DND-41 (cell line): Measurements from ENCODE around the gene GREB1L.
A peak's percentile ranks its signal among the peaks of the same experiment; 100 is the strongest.
"Not testable (repeated sequence)": the region's sequence is repeated elsewhere in the genome, so short reads cannot be mapped to it uniquely, and the experiment has no call there.

Experiments used
- ATAC-seq: fragments of 200-7000 bp; cut with Tn5 transposase; 3 replicates; pipeline ENCODE4 v1.9.1; 2021; ENCODE audit warnings: low read depth; ENCODE audit not compliant: insufficient read depth
- DNase-seq: peaks from one replicate; pipeline ENCODE4 v3.0.0-alpha.2; 2020
- H2AFZ ChIP-seq: 2 replicates; pipeline ENCODE4 v1.6.0; 2012; ENCODE audit warnings: low read depth, low read length
- H3K27ac ChIP-seq: 2 replicates; pipeline ENCODE4 v1.5.1; 2012; ENCODE audit warnings: low read length, inconsistent platforms
- H3K27me3 ChIP-seq: fragments of 200-600 bp; sonication (generic); 2 replicates; pipeline ENCODE4 v1.6.0; 2012; ENCODE audit warnings: low read length, mild to moderate bottlenecking, inconsistent platforms; ENCODE audit not compliant: insufficient read depth, poor library complexity
- H3K36me3 ChIP-seq: 2 replicates; pipeline ENCODE4 v1.5.1; 2012; ENCODE audit warnings: low read length, inconsistent platforms; ENCODE audit not compliant: insufficient read depth
- H3K4me1 ChIP-seq: 2 replicates; pipeline ENCODE4 v1.5.1; 2012; ENCODE audit warnings: mild to moderate bottlenecking, low read length; ENCODE audit not compliant: insufficient read depth
- H3K4me2 ChIP-seq: 2 replicates; pipeline ENCODE4 v1.6.0; 2012; ENCODE audit warnings: mild to moderate bottlenecking, moderate library complexity, low read length, inconsistent platforms; ENCODE audit not compliant: insufficient read depth
- H3K4me3 ChIP-seq, 2 experiments: fragments of 200-600 bp in 1 of 2; shearing (Covaris generic) in 1 of 2; 2 replicates each; pipeline ENCODE4 v1.5.1; 2012 to 2016; ENCODE audit warnings: inconsistent platforms in 2 of 2, low read length in 2 of 2, mild to moderate bottlenecking in 2 of 2, low read depth in 1 of 2, moderate library complexity in 1 of 2
- H3K79me2 ChIP-seq: 2 replicates; pipeline ENCODE4 v1.6.0; 2012; ENCODE audit warnings: low read length, inconsistent platforms; ENCODE audit not compliant: insufficient read depth
- H3K9ac ChIP-seq: 2 replicates; pipeline ENCODE4 v1.6.0; 2012; ENCODE audit warnings: low read depth, mild to moderate bottlenecking, inconsistent platforms, low read length, moderate library complexity
- H3K9me3 ChIP-seq: 2 replicates; pipeline ENCODE4 v1.5.1; 2012; ENCODE audit warnings: low read length, moderate library complexity, mild to moderate bottlenecking, inconsistent platforms; ENCODE audit not compliant: insufficient read depth, severe bottlenecking
- H4K20me1 ChIP-seq: 2 replicates; pipeline ENCODE4 v1.6.0; 2012; ENCODE audit warnings: low read length; ENCODE audit not compliant: insufficient read depth
- CTCF ChIP-seq: IDR thresholded peaks from 2 replicates; pipeline ENCODE4 v1.5.1; 2012; ENCODE audit warnings: borderline replicate concordance, low read length, moderate library complexity, mild to moderate bottlenecking; ENCODE audit not compliant: poor library complexity, severe bottlenecking; ENCODE audit errors: extremely low read depth
- EZH2 ChIP-seq: IDR thresholded peaks from 3 replicates; pipeline ENCODE4 v1.6.1; 2012; ENCODE audit warnings: borderline replicate concordance, low read depth, mild to moderate bottlenecking, moderate library complexity, low read length, inconsistent platforms; ENCODE audit not compliant: severe bottlenecking

The GREB1L gene

GRCh38 chr18:21272016-21272579 is 30.1 kb downstream of the GREB1L start:
- peak; percentile 87 for ATAC-seq
- TF ChIP-seq EZH2 (no peak), CTCF (no peak)
- H4K20me1 ChIP-seq = no peaks in the 10 kb centered on the region
- H3K4me2 ChIP-seq = peak overlapping the region; percentile 15; the same call in 1 of the 2 replicates
- H3K27me3 ChIP-seq = no peaks in the 10 kb centered on the region
- no peaks in the 10 kb centered on the region for H3K36me3 ChIP-seq
- peak; percentile 37 for DNase-seq
- peaks cover 7% of the 10 kb centered on the region; the same call in 1 of the 2 replicates for H3K4me1 ChIP-seq
- no peaks in the 10 kb centered on the region for H3K79me2 ChIP-seq
- H2AFZ ChIP-seq = peak overlapping the region; percentile 25; the same call in 1 of the 2 replicates
- no peak overlapping the region for H3K27ac ChIP-seq
- no peak overlapping the region for H3K9ac ChIP-seq
- H3K4me3 ChIP-seq = no peak overlapping the region
- H3K9me3 ChIP-seq = no peaks in the 10 kb centered on the region

GRCh38 chr18:21273568-21273967 is 31.5 kb downstream of the GREB1L start:
- no peaks in the 10 kb centered on the region for H4K20me1 ChIP-seq
- H3K9ac ChIP-seq = no peak overlapping the region
- H3K4me2 ChIP-seq = no peak overlapping the region
- no peaks in the 10 kb centered on the region for H3K27me3 ChIP-seq
- TF ChIP-seq EZH2 (no peak), CTCF (no peak)
- peaks cover 7% of the 10 kb centered on the region; the same call in 1 of the 2 replicates for H3K4me1 ChIP-seq
- ATAC-seq (no peak), DNase-seq (no peak)
- H2AFZ ChIP-seq = no peak overlapping the region
- no peak overlapping the region for H3K4me3 ChIP-seq
- no peak overlapping the region for H3K27ac ChIP-seq
- H3K79me2 ChIP-seq = no peaks in the 10 kb centered on the region
- no peaks in the 10 kb centered on the region for H3K36me3 ChIP-seq
- no peaks in the 10 kb centered on the region for H3K9me3 ChIP-seq

GRCh38 chr18:21275645-21276044 is 33.6 kb downstream of the GREB1L start:
- H3K27ac ChIP-seq = no peak overlapping the region
- H3K4me1 ChIP-seq = peaks cover 7% of the 10 kb centered on the region; the same call in 1 of the 2 replicates
- TF ChIP-seq CTCF (no peak), EZH2 (no peak)
- H3K4me2 ChIP-seq = no peak overlapping the region
- no peaks in the 10 kb centered on the region for H3K79me2 ChIP-seq
- H3K9me3 ChIP-seq = no peaks in the 10 kb centered on the region
- DNase-seq (no peak), ATAC-seq (no peak)
- no peaks in the 10 kb centered on the region for H3K27me3 ChIP-seq
- H3K36me3 ChIP-seq = no peaks in the 10 kb centered on the region
- H3K9ac ChIP-seq = no peak overlapping the region
- H3K4me3 ChIP-seq = no peak overlapping the region
- H4K20me1 ChIP-seq = no peaks in the 10 kb centered on the region
- no peak overlapping the region for H2AFZ ChIP-seq

GRCh38 chr18:21277578-21277977 is 35.5 kb downstream of the GREB1L start:
- no peaks in the 10 kb centered on the region for H3K79me2 ChIP-seq
- no peak overlapping the region for H3K27ac ChIP-seq
- H3K9ac ChIP-seq = no peak overlapping the region
- TF ChIP-seq EZH2 = no peak
- no peak for TF ChIP-seq CTCF
- no peaks in the 10 kb centered on the region for H4K20me1 ChIP-seq
- no peaks in the 10 kb centered on the region for H3K9me3 ChIP-seq
- H3K4me1 ChIP-seq = no peaks in the 10 kb centered on the region
- no peak overlapping the region for H3K4me2 ChIP-seq
- no peak overlapping the region for H3K4me3 ChIP-seq
- ATAC-seq = no peak
- H3K27me3 ChIP-seq = no peaks in the 10 kb centered on the region
- no peaks in the 10 kb centered on the region for H3K36me3 ChIP-seq
- no peak for DNase-seq
- H2AFZ ChIP-seq = no peak overlapping the region

- H3K36me3 ChIP-seq, H4K20me1 ChIP-seq, H3K4me3 ChIP-seq, DNase-seq, H3K27ac ChIP-seq, H3K4me2 ChIP-seq, H3K79me2 ChIP-seq, H3K9ac ChIP-seq, H3K4me1 ChIP-seq, H3K9me3 ChIP-seq, H2AFZ ChIP-seq, H3K27me3 ChIP-seq, ATAC-seq: not testable (repeated sequence)
Measured at GRCh38 chr18:21278218-21278617, 36.2 kb downstream of the GREB1L start.
